Measurements from ENCODE around the gene NUCKS1. TPM values are rescaled to one million over a fixed set of nuclear protein-coding genes. Genes with fewer than 3 reads are reported as not detected.

NUCKS1 gene
- total and polyA plus RNA-seq, 7 experiments from 2014 or later, result 12.5 to 164 (median 117) TPM

DNA sequence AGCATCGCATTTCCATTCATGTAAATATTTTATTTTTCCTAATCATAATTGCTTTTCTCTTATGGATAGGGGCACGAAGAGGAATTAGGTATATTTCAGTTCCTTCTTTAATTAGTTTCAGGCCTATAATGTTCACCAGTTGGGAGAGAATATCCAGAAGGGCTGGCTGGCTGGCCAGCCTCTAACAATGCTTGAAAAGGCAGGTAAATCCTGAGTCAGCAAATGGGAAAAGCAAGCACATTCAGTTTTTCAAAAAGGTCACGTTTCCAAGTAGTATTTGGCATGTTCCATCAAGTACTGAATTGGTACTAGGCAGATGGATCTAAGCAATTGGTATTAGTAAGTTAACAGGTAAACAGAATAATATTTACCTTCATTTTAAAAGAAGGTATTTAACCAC, 17.3 kb upstream of the NUCKS1 start:
- ChIA-PET CTCF (no interaction called here), POLR2A (interaction anchor here (1.6 kb wide), 1 partner anchor 10 kb away, joined by 6 read pairs; no protein-coding TSS in a partner anchor)
- H3K36me3 Mint-ChIP-seq, result peaks cover 0 to 30% (median 22%) of the 10 kb centered on the region in 5 donors
- intact Hi-C loops (cut with micrococcal nuclease), result no loop called here
- H3K27me3 Mint-ChIP-seq, result no peaks in the 10 kb centered on the region
- Histone ChIP-seq H3K27me3 (ENCODE audit: control insufficient read depth in 2 of 2, insufficient read depth in 2 of 2, low read length in 2 of 2) (no peaks in the 10 kb centered on the region), H3K9me3 (ENCODE audit: control insufficient read depth in 2 of 3, low read length in 3 of 3) (no peaks in the 10 kb centered on the region), H3K27ac (ENCODE audit: low read depth, low read length) (no peak overlapping the region), H3K4me3 (ENCODE audit: low read length) (no peak overlapping the region), H3K36me3 (ENCODE audit: control insufficient read depth in 2 of 3, insufficient read depth in 3 of 3, low read length in 3 of 3) (peaks cover 12 to 26% (median 16%) of the 10 kb centered on the region in 3 experiments), H3K4me1 (ENCODE audit: control insufficient read depth in 2 of 2, insufficient read depth in 2 of 2, low read length in 2 of 2) (peaks cover 3 to 15% of the 10 kb centered on the region in 2 donors)
- ATAC-seq, result no peak
- H3K9me3 Mint-ChIP-seq, result peaks cover 0 to 2% (median 0%) of the 10 kb centered on the region in 11 donors
- H3K4me1 Mint-ChIP-seq, result peaks cover 12 to 30% (median 25%) of the 10 kb centered on the region in 7 donors
- H3K4me3 Mint-ChIP-seq, result no peak overlapping the region
- peak overlapping the region in 1 of 9 donors; percentile 48 for H3K27ac Mint-ChIP-seq
- DNase-seq, result no peak

DNA sequence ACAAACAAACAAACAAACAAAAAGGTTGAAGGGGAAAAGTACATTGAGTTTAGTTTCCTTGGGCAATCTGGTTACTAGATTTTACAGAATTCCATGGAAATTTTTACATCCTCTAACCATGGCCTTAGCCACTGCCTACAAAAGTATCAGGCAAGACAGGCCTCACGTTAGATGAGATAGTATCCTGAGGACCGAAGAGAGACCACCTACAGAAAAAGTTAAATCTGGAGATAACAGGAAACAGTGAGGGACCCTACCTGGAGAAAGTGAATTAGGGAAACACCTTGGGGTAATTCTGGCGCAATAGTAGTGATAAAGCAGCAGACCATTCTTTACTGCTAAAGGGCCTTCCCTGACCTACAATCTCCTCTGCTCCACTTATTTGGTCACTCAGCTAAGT, 16.6 kb upstream of the NUCKS1 start:
- Histone ChIP-seq H3K36me3 (ENCODE audit: control insufficient read depth in 2 of 3, insufficient read depth in 3 of 3, low read length in 3 of 3) (peaks cover 12 to 26% (median 16%) of the 10 kb centered on the region in 3 experiments), H3K4me3 (ENCODE audit: low read length) (no peak overlapping the region), H3K9me3 (ENCODE audit: control insufficient read depth in 2 of 3, low read length in 3 of 3) (no peaks in the 10 kb centered on the region), H3K27ac (ENCODE audit: low read depth, low read length) (no peak overlapping the region), H3K4me1 (ENCODE audit: control insufficient read depth in 2 of 2, insufficient read depth in 2 of 2, low read length in 2 of 2) (peaks cover 1 to 9% of the 10 kb centered on the region in 2 donors), H3K27me3 (ENCODE audit: control insufficient read depth in 2 of 2, insufficient read depth in 2 of 2, low read length in 2 of 2) (no peaks in the 10 kb centered on the region)
- ChIA-PET CTCF (no interaction called here), POLR2A (interaction anchor here (0.6 to 2.4 kb wide), 2 partner anchors 12 to 545 kb away, joined by 3 to 7 read pairs; no protein-coding TSS in a partner anchor)
- intact Hi-C loops (cut with micrococcal nuclease), result no loop called here
- Mint-ChIP-seq H3K36me3 (peaks cover 0 to 30% (median 22%) of the 10 kb centered on the region in 5 donors), H3K9me3 (peaks cover 0 to 2% (median 0%) of the 10 kb centered on the region in 11 donors), H3K27me3 (no peaks in the 10 kb centered on the region), H3K4me3 (no peak overlapping the region), H3K27ac (peak overlapping the region in 2 of 9 donors; percentile 25 to 60), H3K4me1 (peaks cover 5 to 24% (median 18%) of the 10 kb centered on the region in 7 donors)
- DNase-seq, result no peak
- no peak for ATAC-seq

DNA sequence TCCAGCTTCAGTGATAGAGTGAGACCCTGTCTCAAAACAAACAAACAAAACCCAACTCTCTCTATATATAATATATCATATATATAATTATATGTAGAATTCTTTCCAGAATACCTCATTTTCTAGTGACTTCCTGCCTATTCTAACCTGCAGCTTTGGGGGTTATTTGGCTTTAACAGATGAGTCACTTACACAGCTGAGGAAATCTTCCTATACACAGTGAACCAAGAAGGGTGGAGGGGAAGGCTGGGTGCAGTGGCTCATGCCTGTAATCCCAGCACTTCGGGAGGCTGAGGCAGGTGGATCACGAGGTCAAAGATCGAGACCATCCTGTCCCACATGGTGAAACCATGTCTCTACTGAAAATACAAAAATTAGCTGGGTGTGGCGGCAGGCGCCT, 16.1 kb upstream of the NUCKS1 start:
- Histone ChIP-seq H3K9me3 (ENCODE audit: control insufficient read depth in 2 of 3, low read length in 3 of 3) (no peaks in the 10 kb centered on the region), H3K27me3 (ENCODE audit: control insufficient read depth in 2 of 2, insufficient read depth in 2 of 2, low read length in 2 of 2) (no peaks in the 10 kb centered on the region), H3K4me1 (ENCODE audit: control insufficient read depth in 2 of 2, insufficient read depth in 2 of 2, low read length in 2 of 2) (peaks cover 0 to 4% of the 10 kb centered on the region in 2 donors), H3K4me3 (ENCODE audit: low read length) (no peak overlapping the region), H3K27ac (ENCODE audit: low read depth, low read length) (no peak overlapping the region), H3K36me3 (ENCODE audit: control insufficient read depth in 2 of 3, insufficient read depth in 3 of 3, low read length in 3 of 3) (peaks cover 12 to 26% (median 16%) of the 10 kb centered on the region in 3 experiments)
- H3K27ac Mint-ChIP-seq, result peak overlapping the region in 3 of 9 donors; percentile 25 to 60 (median 43)
- CTCF ChIA-PET, result no interaction called here
- POLR2A ChIA-PET, result interaction anchor here (0.6 to 2.4 kb wide), 5 partner anchors 9 to 544 kb away, joined by 3 to 7 read pairs (median 3); partner anchors contain the start of gene RAB29
- peaks cover 0 to 18% (median 13%) of the 10 kb centered on the region in 7 donors for H3K4me1 Mint-ChIP-seq
- H3K9me3 Mint-ChIP-seq, result peaks cover 0 to 2% (median 0%) of the 10 kb centered on the region in 11 donors
- no peaks in the 10 kb centered on the region for H3K27me3 Mint-ChIP-seq
- intact Hi-C loops (cut with micrococcal nuclease), result no loop called here
- no peak for ATAC-seq
- no peak for DNase-seq
- H3K4me3 Mint-ChIP-seq, result no peak overlapping the region
- H3K36me3 Mint-ChIP-seq, result peaks cover 0 to 34% (median 22%) of the 10 kb centered on the region in 5 donors

DNA sequence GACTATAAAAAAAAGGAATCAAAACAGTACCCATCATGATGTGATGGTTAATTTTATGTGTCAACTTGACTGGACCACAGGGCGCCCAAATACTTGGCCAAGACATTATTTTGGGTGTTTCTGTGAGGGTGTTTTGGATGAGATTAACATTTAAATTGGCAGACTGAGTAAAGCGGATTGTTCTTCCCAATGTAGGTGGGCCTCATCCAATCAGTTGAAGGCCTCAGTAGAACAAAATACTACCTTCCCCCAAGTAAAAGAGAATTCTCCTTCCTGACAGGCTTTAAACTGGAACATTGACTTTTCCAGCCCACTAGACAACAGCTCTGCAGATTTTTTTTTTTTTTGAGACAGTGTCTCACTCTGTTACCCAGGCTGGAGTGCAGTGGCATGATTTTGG, 14.6 kb upstream of the NUCKS1 start:
- no peak overlapping the region for H3K4me3 ChIP-seq (ENCODE audit: low read length)
- H3K4me3 Mint-ChIP-seq, result no peak overlapping the region
- intact Hi-C loops (cut with micrococcal nuclease), result no loop called here
- CTCF ChIA-PET, result no interaction called here
- no peaks in the 10 kb centered on the region for H3K27me3 ChIP-seq (ENCODE audit: control insufficient read depth in 2 of 2, insufficient read depth in 2 of 2, low read length in 2 of 2)
- no peak for ATAC-seq
- no peaks in the 10 kb centered on the region for H3K9me3 Mint-ChIP-seq
- H3K9me3 ChIP-seq (ENCODE audit: control insufficient read depth in 2 of 3, low read length in 3 of 3), result no peaks in the 10 kb centered on the region
- H3K27me3 Mint-ChIP-seq, result no peaks in the 10 kb centered on the region
- H3K4me1 Mint-ChIP-seq, result peaks cover 0 to 8% (median 0%) of the 10 kb centered on the region in 7 donors
- H3K36me3 ChIP-seq (ENCODE audit: control insufficient read depth in 2 of 3, insufficient read depth in 3 of 3, low read length in 3 of 3), result peaks cover 4 to 14% (median 7%) of the 10 kb centered on the region in 3 experiments
- H3K36me3 Mint-ChIP-seq, result peaks cover 0 to 31% (median 21%) of the 10 kb centered on the region in 5 donors
- no peak for DNase-seq
- POLR2A ChIA-PET, result interaction anchor here (1.1 to 2.4 kb wide), 5 partner anchors 10 to 18 kb away, joined by 3 to 7 read pairs (median 5); partner anchors contain the start of gene RAB29
- H3K27ac ChIP-seq (ENCODE audit: low read depth, low read length), result no peak overlapping the region
- H3K4me1 ChIP-seq (ENCODE audit: control insufficient read depth in 2 of 2, insufficient read depth in 2 of 2, low read length in 2 of 2), result no peaks in the 10 kb centered on the region
- peak overlapping the region in 1 of 9 donors; percentile 15 for H3K27ac Mint-ChIP-seq

DNA sequence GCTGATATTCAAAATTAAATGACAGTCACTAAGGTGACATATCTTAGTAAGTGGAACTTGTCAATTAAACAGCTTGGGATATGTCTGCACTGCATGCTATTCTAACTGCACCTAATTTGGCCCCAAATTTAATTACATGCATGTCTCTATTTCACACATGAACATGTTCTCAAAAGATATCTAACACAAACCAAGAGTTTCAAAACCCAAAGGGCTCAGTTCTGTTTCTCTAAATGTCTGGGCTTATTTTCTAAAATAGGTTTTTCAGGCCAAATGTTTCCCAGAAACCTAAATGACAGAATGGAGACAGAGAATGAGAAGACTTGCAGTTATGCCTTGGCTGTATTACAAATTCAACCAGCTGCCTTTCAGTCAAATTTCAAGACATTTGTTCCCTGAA, 14.0 kb upstream of the NUCKS1 start:
- Mint-ChIP-seq H3K27me3 (no peaks in the 10 kb centered on the region), H3K4me1 (peaks cover 0 to 8% (median 0%) of the 10 kb centered on the region in 7 donors), H3K36me3 (peaks cover 0 to 27% (median 15%) of the 10 kb centered on the region in 5 donors), H3K4me3 (no peak overlapping the region), H3K27ac (peak overlapping the region in 2 of 9 donors; percentile 15 to 21), H3K9me3 (no peaks in the 10 kb centered on the region)
- ATAC-seq (no peak), DNase-seq (no peak)
- Histone ChIP-seq H3K4me1 (ENCODE audit: control insufficient read depth in 2 of 2, insufficient read depth in 2 of 2, low read length in 2 of 2) (no peaks in the 10 kb centered on the region), H3K36me3 (ENCODE audit: control insufficient read depth in 2 of 3, insufficient read depth in 3 of 3, low read length in 3 of 3) (peaks cover 0 to 8% (median 2%) of the 10 kb centered on the region in 3 experiments), H3K27ac (ENCODE audit: low read depth, low read length) (no peak overlapping the region), H3K4me3 (ENCODE audit: low read length) (no peak overlapping the region), H3K9me3 (ENCODE audit: control insufficient read depth in 2 of 3, low read length in 3 of 3) (no peaks in the 10 kb centered on the region), H3K27me3 (ENCODE audit: control insufficient read depth in 2 of 2, insufficient read depth in 2 of 2, low read length in 2 of 2) (no peaks in the 10 kb centered on the region)
- ChIA-PET POLR2A (interaction anchor here (0.6 to 2.2 kb wide), 3 partner anchors 10 to 15 kb away, joined by 4 to 6 read pairs (median 5); no protein-coding TSS in a partner anchor), CTCF (no interaction called here)
- intact Hi-C loops (cut with micrococcal nuclease), result no loop called here

DNA sequence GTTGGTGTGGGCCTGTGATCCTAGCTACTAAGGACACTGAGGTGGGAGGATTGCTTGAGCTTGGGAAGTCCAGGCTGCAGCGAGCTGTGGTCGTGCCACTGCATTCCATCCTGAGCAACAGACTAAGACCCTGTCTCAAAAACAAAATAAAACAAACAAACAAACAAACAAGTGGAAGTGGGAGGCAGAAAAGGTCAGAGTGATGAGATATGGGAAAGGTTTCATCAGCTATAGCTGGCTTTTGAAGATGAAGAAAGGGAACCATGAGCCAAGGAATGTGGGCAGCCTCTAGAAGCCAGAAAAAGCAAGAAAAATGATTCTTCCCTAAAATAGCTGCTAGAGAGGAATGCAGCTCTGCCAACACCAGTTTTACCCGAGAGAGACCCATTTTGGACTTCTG, 10.6 kb upstream of the NUCKS1 start:
- ATAC-seq (no peak), DNase-seq (no peak)
- Histone ChIP-seq H3K27ac (ENCODE audit: low read depth, low read length) (no peak overlapping the region), H3K4me1 (ENCODE audit: control insufficient read depth in 2 of 2, insufficient read depth in 2 of 2, low read length in 2 of 2) (no peaks in the 10 kb centered on the region), H3K36me3 (ENCODE audit: control insufficient read depth in 2 of 3, insufficient read depth in 3 of 3, low read length in 3 of 3) (no peaks in the 10 kb centered on the region), H3K4me3 (ENCODE audit: low read length) (no peak overlapping the region), H3K27me3 (ENCODE audit: control insufficient read depth in 2 of 2, insufficient read depth in 2 of 2, low read length in 2 of 2) (no peaks in the 10 kb centered on the region), H3K9me3 (ENCODE audit: control insufficient read depth in 2 of 3, low read length in 3 of 3) (no peaks in the 10 kb centered on the region)
- ChIA-PET POLR2A (interaction anchor here (0.6 to 1.2 kb wide), 3 partner anchors 10 to 12 kb away, joined by 3 to 4 read pairs (median 4); partner anchors contain the start of gene NUCKS1), CTCF (no interaction called here)
- H3K4me3 Mint-ChIP-seq, result no peak overlapping the region
- H3K9me3 Mint-ChIP-seq, result no peaks in the 10 kb centered on the region
- peaks cover 0 to 23% (median 9%) of the 10 kb centered on the region in 5 donors for H3K36me3 Mint-ChIP-seq
- peaks cover 0 to 5% (median 0%) of the 10 kb centered on the region in 7 donors for H3K4me1 Mint-ChIP-seq
- H3K27me3 Mint-ChIP-seq, result peaks cover 0 to 3% (median 0%) of the 10 kb centered on the region in 5 donors
- peak overlapping the region in 2 of 9 donors; percentile 56 to 59 for H3K27ac Mint-ChIP-seq
- intact Hi-C loops (cut with micrococcal nuclease), result no loop called here
